ACC112 (cell line): ENCODE measurements around the gene OCA2.

Experiments
- H2AFZ ChIP-seq: fragments of 200-600 bp; sonication (generic); one replicate; pipeline ENCODE4 v1.6.0; 2017; ENCODE audit warnings: antibody characterized with exemption, low read length; ENCODE audit not compliant: unreplicated experiment
- H3K27ac ChIP-seq: fragments of 200-600 bp; sonication (generic); 2 replicates; pipeline ENCODE4 v1.5.1; 2014; ENCODE audit warnings: low read depth, mild to moderate bottlenecking, antibody characterized with exemption, low read length, moderate library complexity
- H3K27me3 ChIP-seq: fragments of 200-600 bp; sonication (generic); 2 replicates; pipeline ENCODE4 v1.6.1; 2014; ENCODE audit warnings: mild to moderate bottlenecking, antibody characterized with exemption, low read length, moderate library complexity, mixed read lengths; ENCODE audit not compliant: insufficient read depth
- H3K36me3 ChIP-seq: fragments of 200-600 bp; sonication (generic); 2 replicates; pipeline ENCODE4 v1.6.1; 2016; ENCODE audit warnings: mild to moderate bottlenecking, antibody characterized with exemption, low read length, moderate library complexity, mixed read lengths; ENCODE audit not compliant: insufficient read depth
- H3K4me1 ChIP-seq: fragments of 200-600 bp; sonication (generic); one replicate; pipeline ENCODE4 v1.6.1; 2016; ENCODE audit warnings: low read length, mixed read lengths; ENCODE audit not compliant: insufficient read depth, unreplicated experiment, control insufficient read depth
- H3K4me3 ChIP-seq: fragments of 200-600 bp; sonication (generic); 2 replicates; pipeline ENCODE4 v1.5.1; 2014; ENCODE audit warnings: mild to moderate bottlenecking, low read depth, low read length
- H3K79me2 ChIP-seq: fragments of 200-600 bp; sonication (generic); one replicate; pipeline ENCODE4 v1.6.0; 2016; ENCODE audit warnings: low read length; ENCODE audit not compliant: control insufficient read depth, unreplicated experiment, insufficient read depth

OCA2 gene

GRCh38 chr15:28104326-28104725 is 5.2 kb upstream of the OCA2 start:
- Histone ChIP-seq H3K79me2 (no peaks in the 10 kb centered on the region), H3K27ac (no peak overlapping the region), H3K27me3 (peaks cover 11% of the 10 kb centered on the region), H3K4me3 (no peak overlapping the region), H3K36me3 (no peaks in the 10 kb centered on the region), H2AFZ (no peak overlapping the region), H3K4me1 (no peaks in the 10 kb centered on the region)

- Histone ChIP-seq H3K27me3 (peaks cover 14% of the 10 kb centered on the region), H3K4me3 (no peak overlapping the region)
Observed at GRCh38 chr15:28103831-28104230, 4.7 kb upstream of the OCA2 start.

GRCh38 chr15:28101983-28102441 is 2.9 kb upstream of the OCA2 start:
- Histone ChIP-seq H2AFZ (no peak overlapping the region), H3K4me1 (peaks cover 5% of the 10 kb centered on the region), H3K4me3 (no peak overlapping the region), H3K27me3 (peaks cover 33% of the 10 kb centered on the region), H3K36me3 (no peaks in the 10 kb centered on the region), H3K79me2 (no peaks in the 10 kb centered on the region), H3K27ac (no peak overlapping the region)

More at GRCh38 chr15:28103831-28104230, 4.7 kb upstream of the OCA2 start:
- peaks cover 2% of the 10 kb centered on the region for H3K4me1 ChIP-seq
- no peaks in the 10 kb centered on the region for H3K36me3 ChIP-seq
- H3K27ac ChIP-seq, result no peak overlapping the region
- no peaks in the 10 kb centered on the region for H3K79me2 ChIP-seq
- H2AFZ ChIP-seq, result no peak overlapping the region

- H3K79me2 ChIP-seq, result no peaks in the 10 kb centered on the region
- peaks cover 5% of the 10 kb centered on the region for H3K4me1 ChIP-seq
- H3K4me3 ChIP-seq, result no peak overlapping the region
- H3K36me3 ChIP-seq, result no peaks in the 10 kb centered on the region
- no peak overlapping the region for H3K27ac ChIP-seq
- no peak overlapping the region for H2AFZ ChIP-seq
- H3K27me3 ChIP-seq, result peaks cover 40% of the 10 kb centered on the region
Observed at GRCh38 chr15:28101201-28101600, 2.1 kb upstream of the OCA2 start.

GRCh38 chr15:28100516-28101195 is 1.5 kb upstream of the OCA2 start:
- H3K79me2 ChIP-seq, result no peaks in the 10 kb centered on the region
- H3K4me3 ChIP-seq, result no peak overlapping the region
- peaks cover 40% of the 10 kb centered on the region for H3K27me3 ChIP-seq
- H3K4me1 ChIP-seq, result peaks cover 7% of the 10 kb centered on the region
- H2AFZ ChIP-seq, result no peak overlapping the region
- H3K27ac ChIP-seq, result no peak overlapping the region
- no peaks in the 10 kb centered on the region for H3K36me3 ChIP-seq

GRCh38 chr15:28099555-28100140 is 533 bp upstream of the OCA2 start:
- Histone ChIP-seq H3K79me2 (no peaks in the 10 kb centered on the region), H3K4me3 (0 out of 2 replicates have a peak overlapping the region, but pooled peaks have one; percentile 46), H3K27me3 (peaks cover 40% of the 10 kb centered on the region), H2AFZ (no peak overlapping the region), H3K27ac (no peak overlapping the region), H3K4me1 (peaks cover 8% of the 10 kb centered on the region), H3K36me3 (no peaks in the 10 kb centered on the region)

- Histone ChIP-seq H3K36me3 (no peaks in the 10 kb centered on the region), H3K4me1 (peaks cover 8% of the 10 kb centered on the region), H3K4me3 (no peak overlapping the region), H3K27me3 (peaks cover 49% of the 10 kb centered on the region), H2AFZ (no peak overlapping the region), H3K79me2 (no peaks in the 10 kb centered on the region), H3K27ac (no peak overlapping the region)
Observed at GRCh38 chr15:28098360-28098765, 752 bp downstream of the OCA2 start.

- Histone ChIP-seq H3K4me1 (peaks cover 8% of the 10 kb centered on the region), H2AFZ (no peak overlapping the region), H3K79me2 (no peaks in the 10 kb centered on the region), H3K36me3 (no peaks in the 10 kb centered on the region), H3K27me3 (peaks cover 50% of the 10 kb centered on the region), H3K4me3 (no peak overlapping the region), H3K27ac (no peak overlapping the region)
Observed at GRCh38 chr15:28097656-28098359, 1.3 kb downstream of the OCA2 start.

GRCh38 chr15:28096670-28097431 is 2.3 kb downstream of the OCA2 start:
- Histone ChIP-seq H2AFZ (peak overlapping the region; percentile 19), H3K4me3 (peak overlapping the region; percentile 68)

GRCh38 chr15:28096411-28096669 is 2.8 kb downstream of the OCA2 start:
- H3K27me3 ChIP-seq, result peaks cover 56% of the 10 kb centered on the region
- H3K4me3 ChIP-seq, result peak overlapping the region; percentile 68
- H3K36me3 ChIP-seq, result no peaks in the 10 kb centered on the region
- peaks cover 8% of the 10 kb centered on the region for H3K4me1 ChIP-seq
- peak overlapping the region; percentile 19 for H2AFZ ChIP-seq
- no peaks in the 10 kb centered on the region for H3K79me2 ChIP-seq
- no peak overlapping the region for H3K27ac ChIP-seq

More at GRCh38 chr15:28096670-28097431, 2.3 kb downstream of the OCA2 start:
- H3K4me1 ChIP-seq, result peaks cover 8% of the 10 kb centered on the region
- no peaks in the 10 kb centered on the region for H3K36me3 ChIP-seq
- H3K79me2 ChIP-seq, result no peaks in the 10 kb centered on the region
- peaks cover 55% of the 10 kb centered on the region for H3K27me3 ChIP-seq
- no peak overlapping the region for H3K27ac ChIP-seq
